Endothelial cell of hepatic sinusoid (primary cell): ENCODE results near the gene RET.

Experiments used
- in situ Hi-C: cut with HindIII; loops from 2 replicates; pipeline ENCODE4 v1.10.0; 2017; ENCODE audit warnings: low sequenced_read_pairs

Gene RET

DNA sequence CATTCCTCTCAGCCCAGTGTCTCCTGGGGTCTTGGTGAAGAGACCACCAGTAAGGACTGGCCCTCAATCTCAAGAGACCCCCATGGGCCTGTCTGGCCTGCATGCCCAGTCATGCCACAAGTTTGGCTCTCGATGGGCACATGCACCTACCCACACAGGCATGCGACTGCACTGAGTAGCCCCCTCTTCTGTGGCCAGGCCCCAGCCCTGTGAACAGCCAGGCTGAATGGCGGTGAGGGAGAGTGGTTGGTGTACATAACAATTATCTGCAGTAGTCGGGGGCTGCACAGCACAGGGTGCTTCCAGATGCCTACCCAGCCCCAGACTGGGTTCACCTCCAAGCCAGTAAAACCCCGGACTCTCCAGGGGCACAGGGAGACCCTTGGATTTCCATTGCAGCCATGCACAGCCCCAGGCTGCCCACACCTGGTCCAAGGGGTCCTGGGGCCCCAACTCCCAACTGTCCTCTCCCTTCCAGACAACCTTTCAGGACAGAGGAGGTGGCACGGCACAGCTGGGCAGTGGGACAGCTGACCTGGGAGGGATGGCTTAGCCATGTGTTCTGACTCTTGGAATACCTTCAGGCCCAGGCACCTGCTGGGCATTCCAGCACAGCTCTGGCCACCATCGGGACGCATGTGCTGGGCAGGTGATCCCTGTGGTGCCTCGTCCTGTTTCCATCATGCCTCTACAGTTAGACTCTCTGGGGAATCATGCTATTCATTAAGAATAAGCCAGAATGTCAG lies 40.3 kb downstream of the RET start:
- in situ Hi-C loops: loop anchor here (5.0 kb wide), 1 partner anchor 50 kb away; no protein-coding TSS in a partner anchor

DNA sequence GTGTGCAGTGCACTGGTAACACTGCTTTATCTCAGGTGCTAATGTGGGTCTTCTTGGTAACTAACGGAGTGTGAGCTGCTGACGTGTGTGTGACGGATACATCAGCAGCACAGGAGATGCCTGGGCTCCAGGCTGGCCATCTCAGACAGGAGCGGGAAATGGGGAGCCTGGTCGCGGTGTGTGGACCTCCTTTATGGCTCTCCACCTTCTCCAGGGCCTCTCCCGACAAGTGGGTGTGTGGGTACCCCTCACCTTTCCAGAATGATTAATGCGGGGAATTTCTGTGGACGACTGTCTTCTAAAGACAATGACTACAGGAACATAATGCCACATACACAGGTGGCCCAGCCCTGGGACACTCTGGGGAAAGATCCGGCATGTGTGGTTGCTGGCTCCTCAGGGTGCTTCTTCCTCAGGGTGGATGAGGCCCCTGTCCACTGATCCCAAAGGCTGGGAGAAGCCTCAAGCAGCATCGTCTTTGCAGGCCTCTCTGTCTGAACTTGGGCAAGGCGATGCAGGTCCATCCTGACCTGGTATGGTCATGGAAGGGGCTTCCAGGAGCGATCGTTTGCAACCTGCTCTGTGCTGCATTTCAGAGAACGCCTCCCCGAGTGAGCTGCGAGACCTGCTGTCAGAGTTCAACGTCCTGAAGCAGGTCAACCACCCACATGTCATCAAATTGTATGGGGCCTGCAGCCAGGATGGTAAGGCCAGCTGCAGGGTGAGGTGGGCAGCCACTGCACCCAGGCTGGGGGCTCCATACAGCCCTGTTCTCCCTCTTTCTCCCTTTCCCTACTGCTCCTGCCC lies 41.1 kb downstream of the RET start:
- in situ Hi-C loops: loop anchor here (5.0 kb wide), 1 partner anchor 51 kb away; no protein-coding TSS in a partner anchor

DNA sequence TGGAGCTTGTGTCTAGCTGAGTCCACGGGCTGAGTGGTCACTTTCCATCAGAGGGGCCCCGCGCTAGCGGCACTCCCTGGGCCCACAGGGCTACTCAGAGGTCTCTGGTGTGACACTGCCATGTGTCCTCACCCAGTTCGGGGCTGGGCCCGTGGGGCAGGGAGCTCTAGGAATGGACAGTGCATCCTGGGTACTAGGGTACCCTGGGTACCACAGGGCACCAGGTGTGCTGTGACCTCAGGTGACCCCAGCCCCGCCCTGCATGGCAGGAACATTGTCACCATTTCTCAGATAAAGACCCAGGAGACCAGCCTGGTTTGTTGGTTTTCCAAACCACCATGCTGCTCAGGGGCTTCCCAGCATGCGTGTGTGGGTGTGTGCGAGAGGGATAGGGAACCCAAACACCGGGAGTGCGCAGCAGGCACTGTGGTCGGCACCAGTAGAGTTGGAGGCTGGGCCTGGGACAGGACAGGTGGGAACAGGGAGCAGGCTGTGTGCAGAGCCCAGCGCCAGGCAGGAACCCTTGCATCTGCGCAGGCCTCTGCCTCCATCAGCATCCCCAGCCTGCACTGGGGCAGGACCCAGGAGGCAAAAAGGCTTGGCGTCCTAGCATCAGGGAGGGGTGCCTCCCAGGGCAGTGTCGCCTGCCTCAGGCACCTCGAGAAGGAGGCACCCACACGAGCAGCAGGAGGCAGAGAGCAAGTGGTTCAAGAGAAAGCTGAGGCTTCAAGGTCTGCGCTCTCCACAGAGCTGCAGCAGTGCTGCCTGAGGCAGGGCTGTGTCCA lies 42.0 kb downstream of the RET start:
- in situ Hi-C loops: loop anchor here (5.0 kb wide), 1 partner anchor 52 kb away; no protein-coding TSS in a partner anchor

DNA sequence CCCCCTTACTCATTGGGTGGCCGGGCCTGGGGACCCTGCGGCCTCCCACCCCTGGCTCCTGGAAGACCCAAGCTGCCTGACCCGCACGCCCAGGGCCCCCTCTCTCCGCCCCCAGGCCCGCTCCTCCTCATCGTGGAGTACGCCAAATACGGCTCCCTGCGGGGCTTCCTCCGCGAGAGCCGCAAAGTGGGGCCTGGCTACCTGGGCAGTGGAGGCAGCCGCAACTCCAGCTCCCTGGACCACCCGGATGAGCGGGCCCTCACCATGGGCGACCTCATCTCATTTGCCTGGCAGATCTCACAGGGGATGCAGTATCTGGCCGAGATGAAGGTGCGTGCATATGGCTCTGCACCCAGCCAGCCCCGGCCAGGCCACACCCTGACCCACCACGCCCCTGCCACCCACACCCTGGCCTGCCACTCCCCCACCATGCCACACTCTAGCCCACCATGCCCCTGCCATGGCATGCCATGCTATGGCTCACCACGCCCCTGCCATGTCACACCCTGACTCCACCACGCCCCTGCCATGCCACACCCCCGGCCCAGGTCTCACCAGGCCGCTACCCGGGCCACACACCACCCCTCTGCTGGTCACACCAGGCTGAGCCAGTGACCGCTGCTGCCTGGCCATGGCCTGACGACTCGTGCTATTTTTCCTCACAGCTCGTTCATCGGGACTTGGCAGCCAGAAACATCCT lies 42.7 kb downstream of the RET start:
- in situ Hi-C loops: loop anchor here (5.0 kb wide), 1 partner anchor 52 kb away; no protein-coding TSS in a partner anchor

DNA sequence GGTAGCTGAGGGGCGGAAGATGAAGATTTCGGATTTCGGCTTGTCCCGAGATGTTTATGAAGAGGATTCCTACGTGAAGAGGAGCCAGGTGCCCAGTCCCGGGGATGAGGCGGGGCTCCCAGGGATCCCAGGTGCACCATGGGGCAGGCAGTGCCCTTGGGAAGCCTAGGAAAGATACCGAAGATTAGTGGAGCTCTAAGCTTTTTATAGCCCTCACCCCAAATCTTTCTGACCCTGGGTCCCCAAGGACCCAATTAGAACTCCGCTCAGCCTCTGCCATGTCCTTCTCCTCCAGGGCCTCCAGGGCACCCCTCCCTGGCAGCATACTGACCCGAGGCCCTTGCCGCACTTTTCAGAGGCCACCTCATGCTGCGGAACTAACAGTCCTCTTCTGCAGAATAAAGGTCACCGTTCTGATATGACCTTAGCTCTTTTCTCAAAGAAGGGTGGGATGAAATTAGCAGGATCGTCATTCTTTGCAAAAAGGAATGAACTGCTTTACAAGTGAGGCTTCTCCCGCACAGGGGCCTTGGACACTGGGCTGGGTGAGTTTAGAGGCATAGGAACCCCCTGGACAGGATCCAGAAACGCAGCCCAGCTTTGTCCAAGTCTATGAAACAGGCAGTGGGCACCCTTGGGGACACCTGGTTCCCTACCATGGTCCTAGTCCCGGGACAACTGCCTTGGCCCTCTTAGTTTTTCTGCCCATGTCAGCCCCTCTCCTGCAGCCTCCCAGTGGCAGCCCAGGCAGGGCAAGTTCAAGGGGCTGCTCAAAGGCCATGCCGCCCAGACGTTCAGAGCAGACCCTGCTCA lies 43.5 kb downstream of the RET start:
- in situ Hi-C loops: no loop called here

DNA sequence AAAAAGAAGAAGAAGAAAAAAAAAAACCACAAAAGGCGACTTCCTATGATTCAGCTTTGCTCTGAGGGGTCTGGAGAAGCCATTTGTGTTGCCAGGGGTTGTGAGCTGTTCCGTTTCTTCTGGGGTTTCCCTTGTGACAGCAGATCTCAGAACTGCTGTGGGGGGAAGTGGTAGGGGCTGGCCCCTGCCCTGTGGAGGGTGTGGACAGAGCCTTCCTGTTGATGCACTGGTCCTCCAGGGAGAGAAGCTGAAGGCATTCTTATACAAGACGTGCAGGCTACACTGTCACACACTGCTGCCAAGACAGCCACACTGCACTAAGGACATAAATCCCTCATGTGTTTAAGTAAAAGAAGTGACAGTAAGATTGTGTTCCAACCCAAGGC lies 44.1 kb downstream of the RET start:
- in situ Hi-C loops: no loop called here

DNA sequence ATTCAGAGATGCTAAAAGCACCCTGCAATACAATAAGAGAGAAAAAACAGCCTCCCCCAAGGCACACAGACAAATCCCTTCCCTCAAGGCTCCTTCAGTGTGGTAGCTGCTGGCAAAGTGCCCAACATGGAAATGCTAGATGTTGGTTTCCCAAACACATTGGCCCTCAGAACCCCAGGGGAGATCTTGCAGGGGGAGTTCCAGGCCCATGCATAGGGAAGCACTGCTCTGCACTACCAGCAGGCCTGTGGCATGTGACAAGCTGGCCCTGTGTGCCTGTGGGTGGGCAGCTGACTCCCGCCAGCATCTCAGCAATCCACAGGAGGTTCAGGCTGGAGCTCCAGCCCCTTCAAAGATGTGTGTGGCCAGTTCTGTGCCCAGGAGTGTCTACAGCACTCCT lies 44.6 kb downstream of the RET start:
- in situ Hi-C loops: no loop called here

DNA sequence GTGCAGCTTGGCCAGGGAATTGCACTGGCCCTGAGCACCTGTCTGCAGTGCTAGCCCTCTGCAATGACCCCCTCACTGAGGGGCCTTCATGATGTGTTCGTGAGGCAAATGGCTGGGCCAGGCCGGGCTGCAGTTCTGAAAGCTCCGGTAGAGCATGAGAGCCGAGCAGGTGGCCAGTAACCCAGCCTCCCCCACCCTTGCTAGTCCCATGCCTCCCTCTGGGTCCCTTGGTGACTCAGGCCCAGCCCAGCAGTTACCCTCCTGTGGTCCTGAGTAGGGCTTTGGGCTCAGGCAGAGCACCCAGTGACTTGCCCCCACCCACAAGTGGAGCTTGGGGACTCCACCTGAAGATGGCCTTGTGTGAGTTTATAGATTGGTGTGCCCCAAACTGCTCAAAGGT lies 45.2 kb downstream of the RET start:
- in situ Hi-C loops: no loop called here

DNA sequence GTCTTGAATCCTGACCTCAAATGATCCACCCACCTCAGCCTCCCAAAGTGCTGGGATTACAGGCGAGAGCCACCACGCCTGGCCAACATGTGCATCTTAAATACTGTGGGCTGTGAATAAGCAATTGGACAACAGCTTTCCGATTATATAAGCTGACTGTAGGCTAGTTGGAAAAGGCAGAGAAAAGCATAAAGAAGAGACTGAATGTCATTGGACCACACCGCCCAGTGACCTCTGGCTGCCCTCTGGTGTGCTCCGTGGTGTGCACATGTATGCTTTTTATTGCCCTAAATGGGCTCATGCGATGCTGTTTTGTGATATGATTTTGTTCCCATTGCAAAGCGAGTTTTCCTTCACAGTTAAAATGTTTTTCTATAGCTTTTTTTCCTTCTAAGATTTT lies 46.0 kb downstream of the RET start:
- in situ Hi-C loops: no loop called here

DNA sequence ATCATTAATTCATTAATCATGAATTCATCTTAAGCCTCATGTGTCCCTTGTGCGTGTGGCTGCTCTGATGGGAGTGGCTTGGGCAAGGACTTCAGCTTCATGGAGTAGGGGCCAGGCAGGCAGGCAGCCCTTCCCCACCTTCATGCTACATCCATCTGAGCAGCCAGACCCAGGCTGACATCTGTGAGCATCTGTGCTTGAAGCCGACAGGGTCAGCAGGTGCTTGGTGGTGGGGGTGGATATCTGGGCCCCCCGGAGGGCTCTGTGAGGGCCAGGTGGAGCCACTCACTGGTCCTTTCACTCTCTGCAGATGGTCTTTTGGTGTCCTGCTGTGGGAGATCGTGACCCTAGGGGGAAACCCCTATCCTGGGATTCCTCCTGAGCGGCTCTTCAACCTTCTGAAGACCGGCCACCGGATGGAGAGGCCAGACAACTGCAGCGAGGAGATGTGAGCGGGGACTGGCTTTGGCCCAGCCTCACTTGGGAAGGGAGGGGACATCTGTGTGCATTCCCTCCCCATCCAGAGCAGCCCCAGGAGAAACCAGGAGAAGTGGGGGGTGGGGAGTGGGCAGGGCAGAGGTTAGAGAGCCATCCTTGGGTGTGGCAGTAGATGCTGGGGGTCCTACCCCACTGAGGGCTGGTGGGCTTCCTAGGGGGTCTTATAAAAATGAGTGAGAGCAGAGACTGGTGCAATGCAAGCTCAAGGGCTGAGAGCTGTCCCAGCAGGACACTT lies 46.7 kb downstream of the RET start:
- in situ Hi-C loops: no loop called here

DNA sequence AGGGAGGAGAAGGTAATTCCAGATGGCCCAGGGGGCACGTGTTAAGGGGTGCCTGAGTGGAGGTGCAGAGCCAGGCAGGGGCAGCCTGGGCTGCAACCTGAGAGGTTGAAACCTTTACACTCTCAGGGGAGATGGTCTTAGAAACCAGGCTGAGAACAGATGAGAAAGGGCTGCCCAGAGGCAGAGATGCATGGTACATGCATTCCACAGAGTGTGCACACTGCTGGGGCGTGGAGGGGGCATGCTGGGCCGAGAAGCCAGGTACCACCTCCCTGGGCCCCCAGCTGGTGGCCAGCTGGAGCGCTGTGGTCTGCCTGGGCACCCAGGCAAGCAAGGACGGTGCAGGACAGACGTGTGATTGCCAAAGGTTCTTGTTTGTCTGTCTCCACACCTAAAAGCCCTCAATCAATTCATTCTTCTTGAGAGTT lies 47.2 kb downstream of the RET start:
- in situ Hi-C loops: no loop called here

DNA sequence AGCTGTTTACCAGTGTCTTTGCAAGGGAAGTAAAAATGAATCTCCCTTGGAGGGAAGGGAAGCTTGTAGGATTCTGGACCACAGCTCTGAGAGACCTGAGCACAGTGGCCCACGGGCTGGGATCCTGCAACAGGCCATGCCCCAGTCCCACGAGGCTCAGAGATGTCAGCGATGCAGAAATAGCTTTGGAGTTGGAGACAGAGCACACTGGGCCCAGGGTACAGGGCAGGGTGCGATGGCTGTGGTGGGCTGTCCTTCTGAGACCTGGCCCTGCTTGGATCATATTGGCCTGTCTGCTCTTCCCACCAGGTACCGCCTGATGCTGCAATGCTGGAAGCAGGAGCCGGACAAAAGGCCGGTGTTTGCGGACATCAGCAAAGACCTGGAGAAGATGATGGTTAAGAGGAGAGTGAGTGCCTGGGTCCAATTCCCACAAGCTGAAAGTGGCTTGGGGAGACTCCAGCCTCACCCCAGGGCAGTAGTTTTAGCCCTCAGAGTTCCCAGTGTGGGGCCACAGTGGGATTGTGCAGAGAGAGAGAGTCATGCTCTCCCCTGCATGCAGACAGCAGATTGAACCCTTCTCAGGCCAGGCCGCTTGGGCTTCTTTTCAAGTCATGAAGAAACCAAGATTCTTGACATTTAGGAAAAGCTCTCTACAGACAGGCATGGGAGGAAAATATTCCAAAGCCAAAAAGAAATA lies 47.9 kb downstream of the RET start:
- in situ Hi-C loops: no loop called here

DNA sequence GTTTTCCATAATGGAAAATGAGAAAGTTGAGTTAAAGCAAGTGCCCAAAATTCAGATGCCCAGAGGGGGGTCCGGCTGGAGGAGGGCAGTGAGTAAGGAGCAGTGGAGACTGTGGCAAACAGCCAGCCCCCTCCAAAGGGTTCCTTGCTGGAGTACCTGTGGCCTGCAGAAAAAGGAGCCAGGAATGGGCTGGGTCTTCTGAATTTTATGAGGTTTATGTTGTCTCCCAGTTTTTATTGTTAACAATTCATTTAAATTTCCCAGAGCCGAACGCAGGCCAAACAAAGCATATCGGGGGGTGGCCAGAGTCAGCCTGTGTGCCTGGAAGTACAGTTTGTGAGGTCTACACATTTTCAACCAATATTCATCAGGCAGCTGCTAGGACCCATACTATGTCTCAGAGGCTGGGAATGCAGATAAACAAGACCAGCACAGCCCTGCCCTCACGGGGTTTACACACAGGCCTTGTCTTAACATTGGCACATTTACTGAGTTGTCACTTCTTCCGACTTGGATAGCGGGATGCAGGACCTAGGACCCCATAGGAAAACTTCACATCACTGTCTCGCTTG lies 48.5 kb downstream of the RET start:
- in situ Hi-C loops: no loop called here

DNA sequence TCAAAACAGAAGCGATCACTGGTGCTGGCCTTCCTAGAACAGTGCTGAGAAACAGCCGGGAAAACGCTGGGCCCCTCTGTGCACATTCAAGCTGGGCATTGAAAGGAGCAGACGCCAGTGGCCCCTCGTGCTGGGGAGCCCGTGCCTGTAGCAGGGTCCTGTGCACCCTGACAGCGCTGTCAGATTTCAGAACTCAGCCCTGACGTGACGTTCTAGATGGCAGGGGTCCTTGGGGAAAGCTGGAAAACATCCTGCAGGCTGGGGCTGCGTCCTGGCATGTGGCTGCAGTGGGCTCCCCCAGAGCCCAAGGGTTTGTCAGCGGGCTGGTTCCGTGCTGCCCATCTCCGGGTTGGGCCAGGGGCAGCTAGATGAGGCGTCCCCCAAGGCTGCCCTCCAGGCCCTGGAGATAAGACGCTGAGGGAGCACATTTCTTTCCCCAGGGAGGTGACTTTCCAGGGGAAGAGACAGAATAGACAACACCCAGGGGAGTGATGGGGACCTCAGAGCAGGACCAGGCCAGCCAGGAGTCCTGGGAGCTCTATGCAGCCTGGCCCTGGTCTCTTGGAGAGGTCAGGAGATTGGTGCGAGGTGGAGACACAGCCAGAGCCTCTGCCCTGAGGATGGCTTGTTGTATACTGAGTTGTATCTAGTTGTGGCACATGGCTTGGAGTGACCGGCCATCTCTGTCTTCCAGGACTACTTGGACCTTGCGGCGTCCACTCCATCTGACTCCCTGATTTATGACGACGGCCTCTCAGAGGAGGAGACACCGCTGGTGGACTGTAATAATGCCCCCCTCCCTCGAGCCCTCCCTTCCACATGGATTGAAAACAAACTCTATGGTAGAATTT lies 49.2 kb downstream of the RET start:
- in situ Hi-C loops: no loop called here

DNA sequence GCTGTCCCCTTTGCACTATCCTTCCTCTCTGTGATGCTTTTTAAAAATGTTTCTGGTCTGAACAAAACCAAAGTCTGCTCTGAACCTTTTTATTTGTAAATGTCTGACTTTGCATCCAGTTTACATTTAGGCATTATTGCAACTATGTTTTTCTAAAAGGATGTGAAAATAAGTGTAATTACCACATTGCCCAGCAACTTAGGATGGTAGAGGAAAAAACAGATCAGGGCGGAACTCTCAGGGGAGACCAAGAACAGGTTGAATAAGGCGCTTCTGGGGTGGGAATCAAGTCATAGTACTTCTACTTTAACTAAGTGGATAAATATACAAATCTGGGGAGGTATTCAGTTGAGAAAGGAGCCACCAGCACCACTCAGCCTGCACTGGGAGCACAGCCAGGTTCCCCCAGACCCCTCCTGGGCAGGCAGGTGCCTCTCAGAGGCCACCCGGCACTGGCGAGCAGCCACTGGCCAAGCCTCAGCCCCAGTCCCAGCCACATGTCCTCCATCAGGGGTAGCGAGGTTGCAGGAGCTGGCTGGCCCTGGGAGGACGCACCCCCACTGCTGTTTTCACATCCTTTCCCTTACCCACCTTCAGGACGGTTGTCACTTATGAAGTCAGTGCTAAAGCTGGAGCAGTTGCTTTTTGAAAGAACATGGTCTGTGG lies 50.0 kb downstream of the RET start:
- in situ Hi-C loops: no loop called here

DNA sequence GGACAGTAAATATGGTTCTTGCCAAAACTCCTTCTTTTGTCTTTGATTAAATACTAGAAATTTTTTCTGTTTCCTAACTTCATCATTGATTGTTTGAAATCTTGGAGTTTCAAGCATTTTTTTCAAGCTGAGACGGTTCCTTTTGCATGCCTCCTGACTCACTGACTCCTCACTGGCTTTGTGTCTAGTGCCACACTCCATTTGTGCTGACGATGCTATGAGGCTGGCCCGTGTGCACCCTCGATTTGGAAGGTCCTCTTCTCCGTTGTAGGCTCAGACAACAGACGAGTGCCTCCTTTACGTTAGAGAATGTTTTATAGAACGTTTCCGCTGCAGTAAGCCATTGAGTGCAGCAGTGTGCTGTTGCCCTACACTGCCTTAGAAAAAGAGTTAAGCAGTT lies 50.6 kb downstream of the RET start:
- in situ Hi-C loops: no loop called here

DNA sequence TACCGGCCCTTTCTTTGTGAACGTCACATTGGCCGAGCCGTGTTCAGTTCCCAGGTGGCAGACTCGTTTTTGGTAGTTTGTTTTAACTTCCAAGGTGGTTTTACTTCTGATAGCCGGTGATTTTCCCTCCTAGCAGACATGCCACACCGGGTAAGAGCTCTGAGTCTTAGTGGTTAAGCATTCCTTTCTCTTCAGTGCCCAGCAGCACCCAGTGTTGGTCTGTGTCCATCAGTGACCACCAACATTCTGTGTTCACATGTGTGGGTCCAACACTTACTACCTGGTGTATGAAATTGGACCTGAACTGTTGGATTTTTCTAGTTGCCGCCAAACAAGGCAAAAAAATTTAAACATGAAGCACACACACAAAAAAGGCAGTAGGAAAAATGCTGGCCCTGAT lies 51.5 kb downstream of the RET start:
- in situ Hi-C loops: no loop called here
